WI38 (cell line): Measurements from ENCODE around the gene PRL.

Experiments
- H3K4me3 ChIP-seq: 2 replicates; pipeline ENCODE4 v1.5.1; 2011; ENCODE audit warnings: low read depth, mild to moderate bottlenecking, control low read depth, low read length
- CTCF ChIP-seq: IDR thresholded peaks from 2 replicates; pipeline ENCODE4 v1.5.1; 2012; ENCODE audit warnings: low read depth, mild to moderate bottlenecking, control low read depth, low read length

PRL gene

GRCh38 chr6:22296067-22296466, 769 bp downstream of the PRL start:
- no peak for TF ChIP-seq CTCF
- no peak overlapping the region for H3K4me3 ChIP-seq

GRCh38 chr6:22295145-22295544, 1.7 kb downstream of the PRL start:
- TF ChIP-seq CTCF = no peak
- no peak overlapping the region for H3K4me3 ChIP-seq

GRCh38 chr6:22294301-22294700, 2.5 kb downstream of the PRL start:
- no peak overlapping the region for H3K4me3 ChIP-seq
- no peak for TF ChIP-seq CTCF

- no peak for TF ChIP-seq CTCF
- no peak overlapping the region for H3K4me3 ChIP-seq
Measured at GRCh38 chr6:22290045-22290444, 6.8 kb downstream of the PRL start.

- TF ChIP-seq CTCF = no peak
- no peak overlapping the region for H3K4me3 ChIP-seq
Measured at GRCh38 chr6:22288721-22289120, 8.1 kb downstream of the PRL start.

- no peak for TF ChIP-seq CTCF
- no peak overlapping the region for H3K4me3 ChIP-seq
Measured at GRCh38 chr6:22284666-22285065, 12.2 kb downstream of the PRL start.

GRCh38 chr6:22281341-22282085, 15.3 kb downstream of the PRL start:
- H3K4me3 ChIP-seq = no peak overlapping the region
- no peak for TF ChIP-seq CTCF
